ENCODE data around the gene NCEH1.

DNA sequence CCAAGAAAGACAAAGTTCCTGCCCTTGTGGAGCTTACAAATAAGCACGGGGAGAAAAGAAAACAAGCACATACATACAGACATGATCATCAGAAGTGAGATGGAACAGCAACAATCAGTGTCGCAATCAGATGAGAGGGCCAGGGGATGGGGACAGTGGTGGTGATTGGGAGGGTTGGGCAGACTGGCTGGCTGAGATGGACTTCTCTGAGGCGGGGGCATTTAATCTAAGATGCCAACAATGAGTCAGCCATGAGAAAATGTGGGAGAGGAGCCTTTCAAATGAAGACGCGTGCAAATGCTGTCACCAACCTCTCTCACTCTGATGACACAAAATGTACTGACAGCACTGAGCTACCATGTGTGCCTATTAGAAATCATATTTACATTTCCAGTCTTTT lies 81.4 kb downstream of the NCEH1 start:
- TF ChIP-seq POLR2A (IDR thresholded peaks at IDR 0.05; ENCODE audit: low read depth, low read length) (no peak), POLR2AphosphoS5 (IDR thresholded peaks at IDR 0.05; ENCODE audit: low read depth, low read length) (no peak), TAF1 (IDR thresholded peaks at IDR 0.05; ENCODE audit: borderline replicate concordance, low read depth, low read length) (no peak)

All from GM12892 (cell line).